Astrocyte (in vitro differentiated cells and primary cell): ENCODE results near the gene SLC16A3. TPM values are rescaled to one million over a fixed set of nuclear protein-coding genes. Genes with fewer than 3 reads are reported as not detected.

Experiments
- DNase-seq: peaks from one replicate; pipeline ENCODE4 v3.0.0-alpha.2; 2010; ENCODE audit warnings: low read depth
- FAIRE-seq: peaks from 2 replicates; lab custom pipeline; 2011; peaks lifted over from hg19 to GRCh38; lab: Jason Lieb, UNC
- H2AFZ ChIP-seq: 2 replicates; pipeline ENCODE4 v1.6.0; 2012; ENCODE audit warnings: low read depth, low read length, inconsistent platforms
- H3K27ac ChIP-seq: 2 replicates; pipeline ENCODE4 v1.5.1; 2011; ENCODE audit warnings: low read depth, low read length, inconsistent platforms
- H3K27me3 ChIP-seq: 2 replicates; pipeline ENCODE4 v1.6.0; 2011; ENCODE audit warnings: low read length, inconsistent platforms; ENCODE audit not compliant: insufficient read depth
- H3K36me3 ChIP-seq: 2 replicates; pipeline ENCODE4 v1.5.1; 2011; ENCODE audit warnings: low read length, inconsistent platforms; ENCODE audit not compliant: insufficient read depth
- H3K4me1 ChIP-seq: 2 replicates; pipeline ENCODE4 v1.5.1; 2011; ENCODE audit warnings: low read length, inconsistent platforms; ENCODE audit not compliant: insufficient read depth
- H3K4me2 ChIP-seq: 2 replicates; pipeline ENCODE4 v1.6.0; 2012; ENCODE audit warnings: low read length, inconsistent platforms
- H3K4me3 ChIP-seq: 2 replicates; pipeline ENCODE4 v1.5.1; 2011; ENCODE audit warnings: low read depth, mild to moderate bottlenecking, low read length, inconsistent platforms; ENCODE audit not compliant: insufficient read depth
- H3K79me2 ChIP-seq: 2 replicates; pipeline ENCODE4 v1.6.0; 2012; ENCODE audit warnings: mild to moderate bottlenecking, low read length, inconsistent platforms; ENCODE audit not compliant: insufficient read depth
- H3K9ac ChIP-seq: 2 replicates; pipeline ENCODE4 v1.6.0; 2012; ENCODE audit warnings: mild to moderate bottlenecking, low read length, inconsistent platforms
- H3K9me3 ChIP-seq: 2 replicates; pipeline ENCODE4 v1.5.1; 2012; ENCODE audit warnings: low read depth, mild to moderate bottlenecking, low read length, inconsistent platforms; ENCODE audit not compliant: insufficient read depth
- H4K20me1 ChIP-seq: 2 replicates; pipeline ENCODE4 v1.6.0; 2012; ENCODE audit warnings: low read length, inconsistent platforms; ENCODE audit not compliant: insufficient read depth
- H3K27ac Mint-ChIP-seq: one replicate; pipeline ENCODE4 v1.8.0; 2021; ENCODE audit warnings: mild to moderate bottlenecking, mixed read lengths; ENCODE audit not compliant: unreplicated experiment
- H3K27me3 Mint-ChIP-seq: one replicate; pipeline ENCODE4 v1.8.0; 2021; ENCODE audit warnings: low read depth, mixed read lengths; ENCODE audit not compliant: unreplicated experiment
- H3K36me3 Mint-ChIP-seq: one replicate; pipeline ENCODE4 v1.8.0; 2021; ENCODE audit warnings: low read depth, mixed read lengths; ENCODE audit not compliant: unreplicated experiment
- H3K4me1 Mint-ChIP-seq: one replicate; pipeline ENCODE4 v1.8.0; 2021; ENCODE audit warnings: low read depth, mixed read lengths; ENCODE audit not compliant: unreplicated experiment
- H3K4me3 Mint-ChIP-seq: one replicate; pipeline ENCODE4 v1.8.0; 2021; ENCODE audit warnings: mild to moderate bottlenecking, moderate library complexity, mixed read lengths; ENCODE audit not compliant: unreplicated experiment
- H3K9me3 Mint-ChIP-seq: one replicate; pipeline ENCODE4 v1.8.0; 2021; ENCODE audit warnings: mild to moderate bottlenecking, mixed read lengths; ENCODE audit not compliant: unreplicated experiment
- EZH2 ChIP-seq: IDR thresholded peaks from 2 replicates; pipeline ENCODE4 v1.6.1; 2012; ENCODE audit warnings: mild to moderate bottlenecking, low read length, inconsistent platforms; ENCODE audit not compliant: insufficient read depth
- total RNA-seq: library from RNA; stranded (reverse); gene quantifications from 2 replicates; pipeline ENCODE4 v1.2.1, GENCODE V29; 2021
- TF ChIP-seq, protein P1 (sequence below): IDR thresholded peaks from 2 replicates; pipeline ENCODE4 v1.5.1; 2011; ENCODE audit warnings: low read depth, mild to moderate bottlenecking, inconsistent platforms, low read length, moderate library complexity; ENCODE audit not compliant: insufficient read depth

Gene SLC16A3
- total RNA-seq, 1 donor from 2014 or later: 292 TPM

DNA sequence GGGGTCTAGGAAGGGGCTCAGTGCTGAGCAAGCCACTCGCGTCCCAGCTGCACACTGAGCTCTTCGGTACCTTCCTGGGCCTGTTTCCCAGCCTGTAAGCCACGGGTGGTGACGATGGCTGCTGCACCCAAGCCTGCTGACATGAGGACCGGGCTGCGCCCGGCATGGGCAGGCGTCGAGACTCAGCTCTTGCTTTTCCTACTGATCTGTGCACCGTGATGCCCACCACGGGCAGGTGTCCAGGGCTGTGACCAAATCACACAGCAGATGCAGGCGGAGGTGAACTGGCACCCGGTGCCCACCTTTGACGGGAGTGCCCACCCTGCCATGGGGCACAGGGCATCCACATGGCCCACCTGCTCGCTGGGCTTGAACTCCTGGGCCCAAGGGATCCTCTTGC, 34.1 kb upstream of the SLC16A3 start:
- Histone ChIP-seq H3K79me2 (no peaks in the 10 kb centered on the region), H3K9ac (no peak overlapping the region), H3K27ac (no peak overlapping the region), H3K4me1 (no peaks in the 10 kb centered on the region), H3K4me2 (no peak overlapping the region), H4K20me1 (no peaks in the 10 kb centered on the region), H3K4me3 (no peak overlapping the region), H3K9me3 (no peaks in the 10 kb centered on the region), H2AFZ (no peak overlapping the region), H3K36me3 (peaks cover 21% of the 10 kb centered on the region), H3K27me3 (no peaks in the 10 kb centered on the region)
- Mint-ChIP-seq H3K27ac (no peak overlapping the region), H3K4me1 (no peaks in the 10 kb centered on the region), H3K4me3 (no peak overlapping the region), H3K9me3 (peaks cover 4% of the 10 kb centered on the region), H3K27me3 (no peaks in the 10 kb centered on the region), H3K36me3 (peaks cover 33% of the 10 kb centered on the region)
- FAIRE-seq (no peak), DNase-seq (no peak)
- TF ChIP-seq EZH2: no peak
- TF ChIP-seq, protein P1, sequence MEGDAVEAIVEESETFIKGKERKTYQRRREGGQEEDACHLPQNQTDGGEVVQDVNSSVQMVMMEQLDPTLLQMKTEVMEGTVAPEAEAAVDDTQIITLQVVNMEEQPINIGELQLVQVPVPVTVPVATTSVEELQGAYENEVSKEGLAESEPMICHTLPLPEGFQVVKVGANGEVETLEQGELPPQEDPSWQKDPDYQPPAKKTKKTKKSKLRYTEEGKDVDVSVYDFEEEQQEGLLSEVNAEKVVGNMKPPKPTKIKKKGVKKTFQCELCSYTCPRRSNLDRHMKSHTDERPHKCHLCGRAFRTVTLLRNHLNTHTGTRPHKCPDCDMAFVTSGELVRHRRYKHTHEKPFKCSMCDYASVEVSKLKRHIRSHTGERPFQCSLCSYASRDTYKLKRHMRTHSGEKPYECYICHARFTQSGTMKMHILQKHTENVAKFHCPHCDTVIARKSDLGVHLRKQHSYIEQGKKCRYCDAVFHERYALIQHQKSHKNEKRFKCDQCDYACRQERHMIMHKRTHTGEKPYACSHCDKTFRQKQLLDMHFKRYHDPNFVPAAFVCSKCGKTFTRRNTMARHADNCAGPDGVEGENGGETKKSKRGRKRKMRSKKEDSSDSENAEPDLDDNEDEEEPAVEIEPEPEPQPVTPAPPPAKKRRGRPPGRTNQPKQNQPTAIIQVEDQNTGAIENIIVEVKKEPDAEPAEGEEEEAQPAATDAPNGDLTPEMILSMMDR: no peak

DNA sequence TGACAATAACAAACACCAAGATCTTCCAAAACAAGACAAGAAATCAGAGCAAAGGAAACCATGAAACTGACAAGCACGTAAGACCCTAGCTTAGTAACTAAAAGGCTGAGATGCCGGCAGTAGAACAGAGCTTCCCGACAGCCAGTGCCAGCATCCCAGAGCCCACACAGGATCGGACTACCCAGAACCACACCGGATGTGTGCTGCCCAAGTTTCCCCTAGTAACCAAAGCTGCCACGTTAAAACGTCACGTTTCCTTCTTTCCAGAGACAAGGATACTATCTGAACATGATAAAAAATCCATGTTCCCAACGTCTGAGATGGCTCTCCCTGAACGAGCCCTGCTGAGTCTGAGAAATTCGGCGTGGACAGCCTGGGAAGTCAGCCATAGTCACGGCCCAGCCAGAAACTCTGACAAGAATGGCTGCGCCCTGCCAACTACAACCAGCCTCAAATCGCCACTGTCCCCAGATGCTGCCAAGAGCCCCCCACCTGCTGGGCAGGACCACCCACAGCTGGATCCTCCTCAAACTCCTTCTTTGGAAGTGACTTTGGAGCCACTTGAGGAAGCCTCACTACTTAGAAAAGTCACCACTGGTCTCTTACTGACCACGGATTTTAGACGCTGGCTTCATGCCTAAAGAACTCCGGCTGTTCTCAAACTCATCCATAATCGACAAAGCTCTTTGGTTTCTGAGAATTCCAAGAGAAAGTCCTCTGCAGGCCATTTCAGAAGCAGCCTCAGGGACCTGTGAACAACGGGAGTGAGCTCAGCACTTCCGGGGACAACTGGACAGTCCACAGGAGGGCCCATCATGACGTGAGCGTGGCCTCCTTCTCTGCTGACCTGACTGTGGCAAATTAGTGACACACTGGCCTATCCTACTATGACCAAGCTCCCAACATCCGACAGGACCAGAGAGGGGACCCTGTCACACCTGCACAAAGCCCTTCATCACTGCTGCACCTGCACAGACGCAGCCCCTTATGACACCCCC, 32.9 kb upstream of the SLC16A3 start:
- H3K4me3 ChIP-seq: no peak overlapping the region
- Mint-ChIP-seq H3K36me3 (peaks cover 33% of the 10 kb centered on the region), H3K4me3 (no peak overlapping the region), H3K4me1 (peaks cover 2% of the 10 kb centered on the region), H3K27me3 (no peaks in the 10 kb centered on the region), H3K9me3 (peaks cover 4% of the 10 kb centered on the region), H3K27ac (no peak overlapping the region)
- H3K9me3 ChIP-seq: no peaks in the 10 kb centered on the region
- TF ChIP-seq EZH2: no peak
- TF ChIP-seq, protein P1: no peak
- DNase-seq: no peak
- FAIRE-seq: no peak
- no peaks in the 10 kb centered on the region for H4K20me1 ChIP-seq
- no peak overlapping the region for H2AFZ ChIP-seq
- H3K27me3 ChIP-seq: no peaks in the 10 kb centered on the region
- H3K4me1 ChIP-seq: no peaks in the 10 kb centered on the region
- no peak overlapping the region for H3K27ac ChIP-seq
- no peak overlapping the region for H3K9ac ChIP-seq
- H3K79me2 ChIP-seq: no peaks in the 10 kb centered on the region
- H3K4me2 ChIP-seq: no peak overlapping the region
- peaks cover 21% of the 10 kb centered on the region for H3K36me3 ChIP-seq

DNA sequence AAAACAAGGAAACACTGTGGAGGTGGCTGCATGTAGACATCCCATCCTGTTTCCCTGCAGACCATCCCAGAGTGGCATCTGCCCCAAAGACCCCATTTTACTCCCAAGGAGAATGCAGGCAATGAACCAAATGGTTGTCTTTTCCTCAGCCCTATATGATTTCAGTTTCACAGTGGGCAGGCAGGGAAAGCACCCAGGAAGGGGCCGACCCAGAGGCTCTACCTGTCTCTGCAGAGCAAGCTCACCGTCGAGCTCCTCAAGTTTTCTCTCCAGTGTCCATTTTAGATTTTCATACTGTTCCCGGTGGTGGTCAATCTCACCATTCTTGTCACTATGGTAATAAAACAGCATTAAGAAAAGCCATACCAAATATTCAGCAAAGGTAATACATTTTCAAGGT, 30.8 kb upstream of the SLC16A3 start:
- Mint-ChIP-seq H3K9me3 (peaks cover 4% of the 10 kb centered on the region), H3K27me3 (no peaks in the 10 kb centered on the region), H3K4me3 (no peak overlapping the region), H3K4me1 (peaks cover 2% of the 10 kb centered on the region), H3K27ac (no peak overlapping the region), H3K36me3 (peaks cover 25% of the 10 kb centered on the region)
- H3K9me3 ChIP-seq: no peaks in the 10 kb centered on the region
- H3K79me2 ChIP-seq: no peaks in the 10 kb centered on the region
- peaks cover 3% of the 10 kb centered on the region for H4K20me1 ChIP-seq
- DNase-seq (no peak), FAIRE-seq (no peak)
- H3K4me3 ChIP-seq: no peak overlapping the region
- no peak overlapping the region for H2AFZ ChIP-seq
- H3K27ac ChIP-seq: no peak overlapping the region
- no peak overlapping the region for H3K9ac ChIP-seq
- H3K4me1 ChIP-seq: no peaks in the 10 kb centered on the region
- no peaks in the 10 kb centered on the region for H3K27me3 ChIP-seq
- H3K36me3 ChIP-seq: peaks cover 13% of the 10 kb centered on the region
- no peak overlapping the region for H3K4me2 ChIP-seq
- TF ChIP-seq EZH2: no peak
- TF ChIP-seq, protein P1: no peak
